HUES64 (cell line): ENCODE measurements around the gene CCSER2.
"Not testable (repeated sequence)": the region's sequence is repeated elsewhere in the genome, so short reads cannot be mapped to it uniquely, and the experiment has no call there.

Experiments
- H3K27ac ChIP-seq: 2 replicates; pipeline ENCODE4 v1.7.0; 2013; ENCODE audit warnings: low read depth, low read length, inconsistent platforms
- H3K27me3 ChIP-seq: 2 replicates; pipeline ENCODE4 v1.6.1; 2013; ENCODE audit warnings: mild to moderate bottlenecking, low read length; ENCODE audit not compliant: insufficient read depth
- H3K36me3 ChIP-seq: 2 replicates; pipeline ENCODE4 v1.6.1; 2013; ENCODE audit warnings: mild to moderate bottlenecking, low read length; ENCODE audit not compliant: insufficient read depth
- H3K4me1 ChIP-seq: 2 replicates; pipeline ENCODE4 v1.6.1; 2013; ENCODE audit warnings: mild to moderate bottlenecking, low read length, moderate library complexity; ENCODE audit not compliant: insufficient read depth
- H3K4me3 ChIP-seq: 2 replicates; pipeline ENCODE4 v1.5.1; 2013; ENCODE audit warnings: mild to moderate bottlenecking, low read length, moderate library complexity
- H3K9ac ChIP-seq: 2 replicates; pipeline ENCODE4 v1.6.1; 2013; ENCODE audit warnings: mild to moderate bottlenecking, low read depth, low read length
- H3K9me3 ChIP-seq: 2 replicates; pipeline ENCODE4 v1.6.1; 2013; ENCODE audit warnings: low read depth, low read length; ENCODE audit not compliant: insufficient read depth
- WGBS: fragments of 150-250, 120-280 bp; methylation state at CpG from one replicate; pipeline ENCODE4 v1.1.7; 2013; ENCODE audit warnings: missing lambda C conversion rate; 5-methylcytosine and 5-hydroxymethylcytosine counted together

Gene CCSER2

DNA sequence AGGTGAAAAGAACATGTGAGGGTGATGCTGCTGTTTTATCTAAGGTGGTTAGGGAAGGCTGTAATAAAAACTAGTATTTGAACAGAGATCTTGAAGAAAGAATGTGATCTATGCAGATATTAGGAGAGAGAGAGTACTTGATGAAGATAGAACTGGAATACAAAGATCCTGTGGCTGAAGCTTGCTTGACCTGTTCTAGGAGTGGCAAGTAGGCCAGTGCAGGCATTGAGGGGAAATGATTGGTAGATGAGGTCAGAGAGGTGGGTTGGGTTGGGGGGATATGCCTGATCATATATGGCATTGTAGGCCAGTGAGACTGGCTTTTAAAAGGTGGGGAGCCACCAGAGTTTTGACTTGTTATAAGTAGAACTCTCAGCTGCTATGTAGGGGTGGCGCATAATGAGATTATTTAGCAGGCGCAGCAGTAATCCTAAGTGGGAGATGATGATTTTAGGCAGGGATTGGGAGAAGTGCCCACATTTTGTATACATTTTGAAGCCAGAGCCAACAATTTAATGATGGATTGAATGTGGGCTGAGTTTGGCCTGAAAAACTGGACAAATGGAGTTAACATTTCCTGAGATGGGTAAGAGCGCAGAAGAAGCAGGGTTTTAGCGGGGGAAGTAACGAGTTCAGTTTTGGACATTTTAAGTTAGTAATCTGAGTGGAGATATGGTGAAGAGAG is 8.2 kb downstream of the CCSER2 start:
- H3K4me3 ChIP-seq, result no peak overlapping the region
- 93% methylated on average over 5 of the region's 5 CpGs for whole genome bisulfite sequencing
- peaks cover 45% of the 10 kb centered on the region for H3K4me1 ChIP-seq
- H3K9me3 ChIP-seq, result no peaks in the 10 kb centered on the region
- H3K9ac ChIP-seq, result no peak overlapping the region
- no peaks in the 10 kb centered on the region for H3K27me3 ChIP-seq
- H3K27ac ChIP-seq, result no peak overlapping the region
- H3K36me3 ChIP-seq, result no peaks in the 10 kb centered on the region

- Histone ChIP-seq H3K36me3 (no peaks in the 10 kb centered on the region), H3K27me3 (no peaks in the 10 kb centered on the region), H3K27ac (no peak overlapping the region), H3K9ac (no peak overlapping the region), H3K4me1 (peaks cover 51% of the 10 kb centered on the region), H3K4me3 (no peak overlapping the region), H3K9me3 (no peaks in the 10 kb centered on the region)
- 92% methylated on average over 3 of the region's 3 CpGs for WGBS
These were observed 8.8 kb downstream of the CCSER2 start for GRCh38 chr10:84337199-84337598.

- Histone ChIP-seq H3K27me3 (no peaks in the 10 kb centered on the region), H3K36me3 (no peaks in the 10 kb centered on the region), H3K4me3 (no peak overlapping the region), H3K9ac (no peak overlapping the region), H3K4me1 (peaks cover 55% of the 10 kb centered on the region), H3K27ac (no peak overlapping the region), H3K9me3 (no peaks in the 10 kb centered on the region)
- WGBS, result 93% methylated on average over 1 of the region's 1 CpG
These were observed 10.6 kb downstream of the CCSER2 start for GRCh38 chr10:84339025-84339424.

GRCh38 chr10:84340187-84340586 is 11.8 kb downstream of the CCSER2 start:
- no peaks in the 10 kb centered on the region for H3K27me3 ChIP-seq
- WGBS, result 100% methylated on average over 2 of the region's 3 CpGs
- H3K9me3 ChIP-seq, result no peaks in the 10 kb centered on the region
- peaks cover 43% of the 10 kb centered on the region for H3K4me1 ChIP-seq
- H3K4me3 ChIP-seq, result no peak overlapping the region
- H3K27ac ChIP-seq, result no peak overlapping the region
- no peaks in the 10 kb centered on the region for H3K36me3 ChIP-seq
- no peak overlapping the region for H3K9ac ChIP-seq

DNA sequence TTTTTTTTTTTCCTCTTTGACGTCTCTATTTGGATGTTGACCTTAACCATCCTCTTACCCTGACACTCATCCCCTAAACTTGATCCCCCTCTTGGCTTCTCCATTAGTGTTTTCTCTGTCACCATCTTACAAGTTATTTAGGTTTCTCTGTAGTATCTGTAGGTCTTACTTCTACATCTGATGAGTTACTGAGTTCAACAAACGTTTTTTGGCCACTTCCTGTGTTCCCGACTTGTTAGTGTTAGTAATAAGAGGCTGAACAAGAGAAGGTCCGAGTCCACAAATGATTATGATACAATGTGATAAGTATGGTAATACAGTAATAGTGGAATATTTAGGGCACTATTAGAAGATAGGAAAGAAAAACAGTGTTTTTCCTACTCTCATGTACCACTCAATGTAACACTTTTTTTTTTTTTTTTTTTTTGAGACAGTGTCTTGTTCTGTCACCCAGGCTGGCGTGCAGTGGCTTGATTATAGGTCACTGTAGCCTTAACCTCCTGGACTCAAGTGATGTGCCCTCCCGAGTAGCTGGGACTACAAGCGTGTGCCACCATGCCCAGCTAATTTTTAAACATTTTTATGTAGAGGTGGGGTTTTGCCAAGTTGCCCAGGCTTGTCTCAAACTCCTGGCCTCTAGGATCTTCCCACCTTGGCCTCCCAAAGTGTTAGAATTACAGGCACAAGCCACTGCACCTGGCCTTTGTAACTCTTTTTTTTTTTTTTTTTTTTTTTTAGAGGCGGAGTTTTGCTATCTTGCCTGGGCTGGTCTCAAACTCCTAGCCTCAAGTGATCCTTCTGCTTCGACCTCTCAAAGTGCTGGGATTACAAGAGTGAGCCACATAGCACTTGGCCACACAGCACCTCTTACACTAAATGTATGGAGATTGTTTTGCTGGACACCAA is 12.5 kb downstream of the CCSER2 start:
- Histone ChIP-seq H3K27ac (no peak overlapping the region), H3K27me3 (no peaks in the 10 kb centered on the region), H3K36me3 (no peaks in the 10 kb centered on the region), H3K9ac (no peak overlapping the region), H3K4me3 (no peak overlapping the region), H3K9me3 (no peaks in the 10 kb centered on the region), H3K4me1 (peaks cover 38% of the 10 kb centered on the region)
- WGBS, result 93% methylated on average over 9 of the region's 9 CpGs

GRCh38 chr10:84341538-84341856 is 13.1 kb downstream of the CCSER2 start:
- 93% methylated on average over 1 of the region's 1 CpG for WGBS
- no peak overlapping the region for H3K4me3 ChIP-seq
- H3K9ac ChIP-seq, result no peak overlapping the region
- H3K36me3 ChIP-seq, result no peaks in the 10 kb centered on the region
- H3K9me3 ChIP-seq, result peaks cover 2% of the 10 kb centered on the region; the same call in 1 of the 2 replicates
- peaks cover 32% of the 10 kb centered on the region for H3K4me1 ChIP-seq
- no peak overlapping the region for H3K27ac ChIP-seq
- H3K27me3 ChIP-seq, result no peaks in the 10 kb centered on the region

DNA sequence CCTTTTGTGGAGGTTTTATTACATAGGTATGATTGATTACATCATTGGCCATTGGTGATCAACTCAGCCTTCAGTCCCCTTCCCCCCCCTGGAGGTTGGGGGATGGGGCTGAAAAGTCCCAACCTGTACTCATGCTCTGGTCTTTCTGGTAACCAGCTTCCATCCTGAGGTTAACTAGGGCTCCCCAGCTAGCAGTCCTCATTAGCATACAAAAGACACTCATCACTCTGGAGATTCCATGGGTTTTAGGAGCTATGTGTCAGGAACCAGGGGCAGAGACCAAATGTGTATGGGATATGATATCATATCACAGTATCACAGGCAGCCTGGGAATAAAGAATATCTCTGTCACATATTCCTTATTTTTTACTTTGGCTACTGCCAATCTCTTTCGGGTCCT is 13.6 kb downstream of the CCSER2 start:
- no peak overlapping the region for H3K9ac ChIP-seq
- no peak overlapping the region for H3K4me3 ChIP-seq
- 80% methylated on average over 1 of the region's 1 CpG for WGBS

DNA sequence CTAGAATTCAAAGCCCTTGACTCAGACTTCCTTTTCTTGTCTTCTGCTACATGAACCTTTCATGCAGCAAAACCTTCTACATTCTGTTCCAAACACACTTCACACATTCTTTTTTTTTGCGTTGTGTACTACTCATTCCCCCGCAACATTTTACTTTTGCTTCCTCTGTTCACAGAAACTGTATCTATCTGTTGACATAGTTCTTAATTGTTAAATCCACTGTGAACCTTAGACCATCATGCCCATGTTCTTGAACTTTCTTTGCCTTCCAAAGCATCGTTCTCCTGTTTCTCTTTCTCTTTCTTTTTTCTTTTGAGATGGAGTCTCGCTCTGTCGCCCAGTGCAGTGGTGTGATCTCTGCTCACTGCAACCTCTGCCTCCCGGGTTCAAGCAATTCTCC is 14.2 kb downstream of the CCSER2 start:
- H3K4me3 ChIP-seq, result no peak overlapping the region
- no peak overlapping the region for H3K9ac ChIP-seq
- 92% methylated on average over 6 of the region's 6 CpGs for WGBS
- peaks cover 22% of the 10 kb centered on the region for H3K4me1 ChIP-seq
- H3K27me3 ChIP-seq, result no peaks in the 10 kb centered on the region
- H3K9me3 ChIP-seq, result peaks cover 2% of the 10 kb centered on the region; the same call in 1 of the 2 replicates
- H3K36me3 ChIP-seq, result no peaks in the 10 kb centered on the region
- no peak overlapping the region for H3K27ac ChIP-seq

More for the DNA sequence above, 13.6 kb downstream of the CCSER2 start:
- Histone ChIP-seq H3K27me3 (no peaks in the 10 kb centered on the region), H3K9me3 (peaks cover 2% of the 10 kb centered on the region; the same call in 1 of the 2 replicates), H3K27ac (no peak overlapping the region), H3K4me1 (peaks cover 28% of the 10 kb centered on the region), H3K36me3 (no peaks in the 10 kb centered on the region)

GRCh38 chr10:84343831-84344230 is 15.4 kb downstream of the CCSER2 start:
- no peak overlapping the region for H3K9ac ChIP-seq
- H3K4me3 ChIP-seq, result no peak overlapping the region
- H3K36me3 ChIP-seq, result no peaks in the 10 kb centered on the region
- H3K27me3 ChIP-seq, result no peaks in the 10 kb centered on the region
- peaks cover 19% of the 10 kb centered on the region for H3K4me1 ChIP-seq
- H3K9me3 ChIP-seq, result peaks cover 2% of the 10 kb centered on the region; the same call in 1 of the 2 replicates
- no peak overlapping the region for H3K27ac ChIP-seq
- 80% methylated on average over 1 of the region's 1 CpG for WGBS

DNA sequence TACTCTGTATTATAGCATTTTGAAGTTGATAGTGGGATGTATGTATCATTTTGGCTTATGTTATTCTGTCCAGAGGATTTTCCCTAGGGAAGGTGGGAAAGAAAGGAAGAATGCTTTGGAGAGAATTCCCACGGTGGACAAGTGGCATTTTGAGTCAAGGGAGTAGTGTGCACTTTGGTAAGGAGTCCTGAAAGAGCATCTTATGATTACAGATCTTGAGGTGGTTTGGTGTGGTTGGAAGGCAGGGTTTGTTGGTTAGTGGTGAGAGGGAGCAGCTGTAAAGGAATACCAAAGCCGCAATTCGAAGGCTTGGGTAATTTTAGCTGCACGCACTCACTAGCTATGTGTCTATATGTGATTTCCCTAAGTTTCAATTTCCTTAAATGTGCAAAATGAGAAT is 16.1 kb downstream of the CCSER2 start:
- no peak overlapping the region for H3K9ac ChIP-seq
- H3K4me1 ChIP-seq, result peaks cover 19% of the 10 kb centered on the region
- WGBS, result 93% methylated on average over 3 of the region's 4 CpGs
- no peaks in the 10 kb centered on the region for H3K36me3 ChIP-seq
- H3K27me3 ChIP-seq, result no peaks in the 10 kb centered on the region
- no peak overlapping the region for H3K4me3 ChIP-seq
- H3K9me3 ChIP-seq, result peaks cover 2% of the 10 kb centered on the region; the same call in 1 of the 2 replicates
- H3K27ac ChIP-seq, result no peak overlapping the region

DNA sequence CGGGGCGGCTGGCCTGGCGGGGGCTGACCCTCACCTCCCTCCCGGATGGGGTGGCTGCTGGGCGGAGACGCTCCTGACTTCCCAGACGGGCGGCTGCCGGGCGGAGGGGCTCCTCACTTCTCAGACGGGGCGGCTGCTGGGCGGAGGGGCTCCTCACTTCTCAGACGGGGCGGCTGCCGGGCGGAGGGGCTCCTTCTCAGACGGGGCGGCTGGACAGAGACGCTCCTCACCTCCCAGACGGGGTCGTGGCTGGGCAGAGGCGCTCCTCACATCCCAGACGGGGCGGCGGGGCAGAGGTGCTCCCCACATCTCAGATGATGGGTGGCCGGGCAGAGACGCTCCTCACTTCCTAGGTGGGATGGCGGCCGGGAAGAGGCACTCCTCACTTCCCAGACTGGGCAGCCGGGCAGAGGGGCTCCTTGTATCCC is 19.2 kb downstream of the CCSER2 start:
- not testable (repeated sequence) for H3K27me3 ChIP-seq, H3K36me3 ChIP-seq, H3K9ac ChIP-seq, H3K4me1 ChIP-seq, H3K4me3 ChIP-seq, H3K27ac ChIP-seq, H3K9me3 ChIP-seq
- WGBS, result 97% methylated on average over 31 of the region's 31 CpGs
